Tibial nerve (tissue), 4 donors: ENCODE data around the gene PRKG2. TPM values are rescaled to one million over a fixed set of nuclear protein-coding genes. Genes with fewer than 3 reads are reported as not detected.

Experiments
- DNase-seq, 2 donors: peaks; one replicate each; pipeline ENCODE4 v3.0.0-alpha.2; 2019; ENCODE audit warnings: low spot score in 2 of 2
- H3K27ac ChIP-seq, 4 donors: fragments of 200-600 bp; sonication (generic) in 3 of 4; one replicate each; pipeline ENCODE4 v1.5.1; 2017 to 2019; ENCODE audit warnings: mild to moderate bottlenecking in 1 of 4
- H3K27me3 ChIP-seq, 2 donors: fragments of 200-600 bp; sonication (generic) in 1 of 2; one replicate each; pipeline versions ENCODE4 v1.5.1 to v1.6.0; 2017 to 2019
- H3K36me3 ChIP-seq, 3 donors: fragments of 200-600 bp; sonication (generic); one replicate each; pipeline ENCODE4 v1.5.1; 2018 to 2019
- H3K4me1 ChIP-seq, 4 donors: fragments of 200-600 bp; sonication (generic) in 3 of 4; one replicate each; pipeline ENCODE4 v1.5.1; 2017 to 2019
- H3K4me3 ChIP-seq, 4 donors: fragments of 200-600 bp; sonication (generic) in 3 of 4; one replicate each; pipeline ENCODE4 v1.5.1; 2017 to 2019; ENCODE audit warnings: mild to moderate bottlenecking in 1 of 4, moderate library complexity in 1 of 4
- H3K9me3 ChIP-seq, 4 donors: fragments of 200-600 bp; sonication (generic) in 3 of 4; one replicate each; pipeline ENCODE4 v1.5.1; 2017 to 2019
- CTCF ChIP-seq, 5 experiments: fragments of 200-600 bp in 3 of 5; fragments of 450-650 bp in 2 of 5; sonication (generic) in 3 of 5; IDR thresholded peaks; one replicate each; pipeline ENCODE4 v1.5.1; 2016 to 2019; ENCODE audit warnings: antibody characterized with exemption in 5 of 5, mild to moderate bottlenecking in 3 of 5, moderate library complexity in 2 of 5
- EP300 ChIP-seq, 2 donors: sonication (generic); formaldehyde crosslinking; IDR thresholded peaks; one replicate each; pipeline ENCODE4 v1.6.1; 2017; ENCODE audit warnings: antibody characterized with exemption in 2 of 2, mild to moderate bottlenecking in 1 of 2
- POLR2A ChIP-seq, 2 donors: fragments of 450-650 bp; IDR thresholded peaks; one replicate each; pipeline ENCODE4 v1.6.1; 2017; ENCODE audit warnings: antibody characterized with exemption in 2 of 2, mild to moderate bottlenecking in 2 of 2, moderate library complexity in 2 of 2
- WGBS, 2 donors: methylation state at CpG; one replicate each; pipeline ENCODE4 v1.1.5; 2018; 5-methylcytosine and 5-hydroxymethylcytosine counted together
- total RNA-seq, 4 donors: library from RNA; depleted of rRNA; stranded (reverse); fragments of >200 nt; gene quantifications; one replicate each; pipeline ENCODE4 v1.1.0, GENCODE V29; 2016

The PRKG2 gene
- total RNA-seq, 4 donors from 2014 or later, result 0.30 to 4.4 (median 2.4) TPM

GRCh38 chr4:81136161-81136905 is 78.7 kb downstream of the PRKG2 start:
- no peaks in the 10 kb centered on the region for H3K36me3 ChIP-seq
- TF ChIP-seq CTCF (IDR thresholded peaks at IDR 0.05), result no peak
- peak in 1 of 2 donors; percentile 14 for TF ChIP-seq EP300 (IDR thresholded peaks at IDR 0.05)
- no peak for TF ChIP-seq POLR2A (IDR thresholded peaks at IDR 0.05)
- H3K27me3 ChIP-seq, result no peaks in the 10 kb centered on the region
- no peaks in the 10 kb centered on the region for H3K4me1 ChIP-seq
- peak in 1 of 2 donors; percentile 14 for DNase-seq
- H3K9me3 ChIP-seq, result no peaks in the 10 kb centered on the region
- H3K27ac ChIP-seq, result peak overlapping the region in 1 of 4 donors; percentile 32
- WGBS, 2 donors, result 57 to 67% methylated on average over 8 of the region's 8 CpGs
- no peak overlapping the region for H3K4me3 ChIP-seq

GRCh38 chr4:81135501-81135900 is 79.5 kb downstream of the PRKG2 start:
- no peak overlapping the region for H3K27ac ChIP-seq
- WGBS, 2 donors, result 21 to 30% methylated on average over 2 of the region's 2 CpGs
- no peaks in the 10 kb centered on the region for H3K36me3 ChIP-seq
- H3K4me3 ChIP-seq, result no peak overlapping the region
- H3K27me3 ChIP-seq, result no peaks in the 10 kb centered on the region
- no peaks in the 10 kb centered on the region for H3K4me1 ChIP-seq
- no peaks in the 10 kb centered on the region for H3K9me3 ChIP-seq
- TF ChIP-seq CTCF (IDR thresholded peaks at IDR 0.05) (no peak), EP300 (IDR thresholded peaks at IDR 0.05) (no peak), POLR2A (IDR thresholded peaks at IDR 0.05) (no peak)
- no peak for DNase-seq

DNA sequence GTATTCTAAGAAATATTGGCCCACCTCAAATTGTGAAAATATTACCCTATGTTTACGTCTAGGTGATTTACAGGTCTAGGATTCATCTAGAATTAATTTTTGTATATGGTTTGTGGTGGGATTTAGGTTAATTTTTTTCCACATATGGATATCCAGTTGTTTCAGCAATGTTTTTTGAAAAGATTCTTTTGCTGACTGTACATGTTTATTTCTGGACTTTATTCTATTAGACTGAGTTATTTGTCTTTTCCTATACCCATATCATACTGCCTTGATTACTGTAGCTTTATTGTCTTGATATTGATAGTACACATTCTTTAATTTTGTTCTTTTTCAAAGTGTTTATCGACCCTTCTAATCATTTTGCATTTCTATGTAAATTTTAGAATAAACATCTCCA is 83.5 kb downstream of the PRKG2 start:
- Histone ChIP-seq H3K9me3 (no peaks in the 10 kb centered on the region), H3K27me3 (no peaks in the 10 kb centered on the region), H3K27ac (no peak overlapping the region), H3K4me3 (no peak overlapping the region), H3K4me1 (no peaks in the 10 kb centered on the region), H3K36me3 (no peaks in the 10 kb centered on the region)
- no peak for TF ChIP-seq POLR2A (IDR thresholded peaks at IDR 0.05)
- TF ChIP-seq CTCF (IDR thresholded peaks at IDR 0.05), result no peak
- no peak for TF ChIP-seq EP300 (IDR thresholded peaks at IDR 0.05)
- DNase-seq, result no peak
- WGBS, 2 donors, result 64 to 90% methylated on average over 2 of the region's 2 CpGs

- no peaks in the 10 kb centered on the region for H3K9me3 ChIP-seq
- WGBS, 2 donors, result 78 to 83% methylated on average over 4 of the region's 4 CpGs
- no peaks in the 10 kb centered on the region for H3K27me3 ChIP-seq
- no peak overlapping the region for H3K4me3 ChIP-seq
- H3K4me1 ChIP-seq, result no peaks in the 10 kb centered on the region
- DNase-seq, result no peak
- H3K36me3 ChIP-seq, result no peaks in the 10 kb centered on the region
- no peak overlapping the region for H3K27ac ChIP-seq
- TF ChIP-seq CTCF (IDR thresholded peaks at IDR 0.05) (no peak), POLR2A (IDR thresholded peaks at IDR 0.05) (no peak), EP300 (IDR thresholded peaks at IDR 0.05) (no peak)
Measured at GRCh38 chr4:81131066-81131465, 84.0 kb downstream of the PRKG2 start.

DNA sequence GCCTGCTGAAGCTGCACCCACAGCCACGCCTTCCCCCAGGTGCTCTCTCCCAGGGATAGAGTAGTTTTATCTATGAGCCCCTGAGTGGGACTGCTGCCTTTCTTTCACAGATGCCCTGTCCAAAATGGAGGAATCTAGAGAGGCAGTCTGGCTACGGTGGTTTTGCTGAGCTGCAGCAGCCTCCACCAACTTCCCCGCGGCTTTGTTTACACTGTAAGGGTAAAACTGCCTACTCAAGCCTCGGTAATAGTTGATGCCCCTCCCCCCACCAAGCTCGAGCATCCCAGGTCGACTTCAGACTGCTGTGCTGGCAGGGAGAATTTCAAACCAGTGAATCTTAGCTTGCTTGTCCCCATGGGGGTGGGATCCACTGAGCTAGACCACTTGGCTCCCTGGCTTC is 84.5 kb downstream of the PRKG2 start:
- no peaks in the 10 kb centered on the region for H3K9me3 ChIP-seq
- no peaks in the 10 kb centered on the region for H3K36me3 ChIP-seq
- no peaks in the 10 kb centered on the region for H3K4me1 ChIP-seq
- TF ChIP-seq CTCF (IDR thresholded peaks at IDR 0.05) (no peak), EP300 (IDR thresholded peaks at IDR 0.05) (no peak), POLR2A (IDR thresholded peaks at IDR 0.05) (no peak)
- H3K27ac ChIP-seq, result no peak overlapping the region
- whole genome bisulfite sequencing, 2 donors, result 64 to 68% methylated on average over 7 of the region's 7 CpGs
- H3K27me3 ChIP-seq, result no peaks in the 10 kb centered on the region
- no peak overlapping the region for H3K4me3 ChIP-seq
- DNase-seq, result no peak
